Nephron (organoid): ENCODE results near the gene PTPDC1.

Source experiments
- H3K27ac Mint-ChIP-seq, 3 experiments: 2 replicates each; pipeline ENCODE4 v1.8.0; 2020; ENCODE audit warnings: mixed read lengths in 3 of 3, mild to moderate bottlenecking in 2 of 3, moderate library complexity in 1 of 3
- H3K27me3 Mint-ChIP-seq: 2 replicates; pipeline ENCODE4 v1.8.0; 2021; ENCODE audit warnings: low read depth, mild to moderate bottlenecking, moderate library complexity, mixed read lengths
- H3K36me3 Mint-ChIP-seq: 2 replicates; pipeline ENCODE4 v1.8.0; 2020; ENCODE audit warnings: low read depth, mixed read lengths
- H3K4me1 Mint-ChIP-seq: 2 replicates; pipeline ENCODE4 v1.8.0; 2020; ENCODE audit warnings: mixed read lengths
- H3K4me3 Mint-ChIP-seq, 3 experiments: 2 replicates each; pipeline ENCODE4 v1.8.0; 2020; ENCODE audit warnings: mild to moderate bottlenecking in 3 of 3, mixed read lengths in 3 of 3, moderate library complexity in 2 of 3
- H3K9me3 Mint-ChIP-seq: 2 replicates; pipeline ENCODE4 v1.8.0; 2020; ENCODE audit warnings: mixed read lengths
- TF ChIP-seq, protein P1 (sequence below), 3 experiments: fragments of 200-600 bp; sonication (generic); IDR thresholded peaks; one replicate each; pipeline ENCODE4 v1.5.0; 2021; ENCODE audit warnings: antibody characterized with exemption in 3 of 3; ENCODE audit not compliant: unreplicated experiment in 3 of 3

The PTPDC1 gene

DNA sequence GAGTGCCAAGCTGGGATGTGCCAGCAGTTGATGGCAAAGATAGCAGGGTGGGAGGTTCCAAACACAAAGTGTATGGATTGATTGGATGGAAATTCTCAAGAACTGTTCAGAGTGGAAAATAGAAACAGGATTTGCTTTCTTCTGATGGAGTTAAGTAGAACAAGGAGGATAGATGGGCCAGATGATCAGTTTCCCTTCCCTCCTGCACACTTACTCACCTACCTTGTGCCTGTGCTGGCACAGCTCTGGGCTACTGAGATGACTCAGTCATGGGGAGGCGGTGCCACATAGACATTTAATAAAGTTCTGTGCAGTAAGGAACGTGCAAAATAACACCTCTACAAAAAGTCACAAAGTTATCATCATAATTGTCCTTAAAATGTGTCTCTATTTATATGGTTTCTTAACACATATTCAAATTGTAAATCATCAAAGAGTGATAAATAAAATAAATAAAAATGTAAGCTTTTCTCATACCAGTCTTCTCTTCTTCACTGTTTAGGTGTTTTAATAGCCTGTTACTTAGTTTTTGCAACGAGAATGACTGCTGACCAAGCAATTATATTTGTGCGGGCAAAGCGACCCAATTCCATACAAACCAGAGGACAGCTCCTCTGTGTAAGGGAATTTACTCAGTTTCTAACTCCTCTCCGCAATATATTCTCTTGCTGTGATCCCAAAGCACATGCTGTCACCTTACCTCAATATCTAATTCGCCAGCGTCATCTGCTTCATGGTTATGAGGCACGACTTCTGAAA is 12.7 kb downstream of the PTPDC1 start:
- H3K36me3 Mint-ChIP-seq = peaks cover 36% of the 10 kb centered on the region
- no peaks in the 10 kb centered on the region for H3K27me3 Mint-ChIP-seq
- no peaks in the 10 kb centered on the region for H3K9me3 Mint-ChIP-seq
- no peaks in the 10 kb centered on the region for H3K4me1 Mint-ChIP-seq
- H3K27ac Mint-ChIP-seq = no peak overlapping the region
- no peak overlapping the region for H3K4me3 Mint-ChIP-seq
- TF ChIP-seq, protein P1, sequence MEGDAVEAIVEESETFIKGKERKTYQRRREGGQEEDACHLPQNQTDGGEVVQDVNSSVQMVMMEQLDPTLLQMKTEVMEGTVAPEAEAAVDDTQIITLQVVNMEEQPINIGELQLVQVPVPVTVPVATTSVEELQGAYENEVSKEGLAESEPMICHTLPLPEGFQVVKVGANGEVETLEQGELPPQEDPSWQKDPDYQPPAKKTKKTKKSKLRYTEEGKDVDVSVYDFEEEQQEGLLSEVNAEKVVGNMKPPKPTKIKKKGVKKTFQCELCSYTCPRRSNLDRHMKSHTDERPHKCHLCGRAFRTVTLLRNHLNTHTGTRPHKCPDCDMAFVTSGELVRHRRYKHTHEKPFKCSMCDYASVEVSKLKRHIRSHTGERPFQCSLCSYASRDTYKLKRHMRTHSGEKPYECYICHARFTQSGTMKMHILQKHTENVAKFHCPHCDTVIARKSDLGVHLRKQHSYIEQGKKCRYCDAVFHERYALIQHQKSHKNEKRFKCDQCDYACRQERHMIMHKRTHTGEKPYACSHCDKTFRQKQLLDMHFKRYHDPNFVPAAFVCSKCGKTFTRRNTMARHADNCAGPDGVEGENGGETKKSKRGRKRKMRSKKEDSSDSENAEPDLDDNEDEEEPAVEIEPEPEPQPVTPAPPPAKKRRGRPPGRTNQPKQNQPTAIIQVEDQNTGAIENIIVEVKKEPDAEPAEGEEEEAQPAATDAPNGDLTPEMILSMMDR (IDR thresholded peaks at IDR 0.05; ENCODE audit: unreplicated experiment in 3 of 3) = no peak

DNA sequence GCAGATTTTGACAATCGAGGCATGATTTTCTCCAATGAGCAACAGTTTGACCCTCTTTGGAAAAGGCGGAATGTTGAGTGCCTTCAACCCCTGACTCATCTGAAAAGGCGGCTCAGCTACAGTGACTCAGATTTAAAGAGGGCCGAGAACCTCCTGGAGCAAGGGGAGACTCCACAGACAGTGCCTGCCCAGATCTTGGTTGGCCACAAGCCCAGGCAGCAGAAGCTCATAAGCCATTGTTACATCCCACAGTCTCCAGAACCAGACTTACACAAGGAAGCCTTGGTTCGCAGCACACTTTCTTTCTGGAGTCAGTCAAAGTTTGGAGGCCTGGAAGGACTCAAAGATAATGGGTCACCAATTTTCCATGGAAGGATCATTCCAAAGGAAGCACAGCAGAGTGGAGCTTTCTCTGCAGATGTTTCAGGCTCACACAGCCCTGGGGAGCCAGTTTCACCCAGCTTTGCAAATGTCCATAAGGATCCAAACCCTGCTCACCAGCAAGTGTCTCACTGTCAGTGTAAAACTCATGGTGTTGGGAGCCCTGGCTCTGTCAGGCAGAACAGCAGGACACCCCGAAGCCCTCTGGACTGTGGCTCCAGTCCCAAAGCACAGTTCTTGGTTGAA is 13.6 kb downstream of the PTPDC1 start:
- no peaks in the 10 kb centered on the region for H3K27me3 Mint-ChIP-seq
- H3K9me3 Mint-ChIP-seq = no peaks in the 10 kb centered on the region
- H3K27ac Mint-ChIP-seq = no peak overlapping the region
- no peaks in the 10 kb centered on the region for H3K4me1 Mint-ChIP-seq
- H3K36me3 Mint-ChIP-seq = peaks cover 40% of the 10 kb centered on the region
- TF ChIP-seq, protein P1 (IDR thresholded peaks at IDR 0.05; ENCODE audit: unreplicated experiment in 3 of 3) = no peak
- H3K4me3 Mint-ChIP-seq = no peak overlapping the region

DNA sequence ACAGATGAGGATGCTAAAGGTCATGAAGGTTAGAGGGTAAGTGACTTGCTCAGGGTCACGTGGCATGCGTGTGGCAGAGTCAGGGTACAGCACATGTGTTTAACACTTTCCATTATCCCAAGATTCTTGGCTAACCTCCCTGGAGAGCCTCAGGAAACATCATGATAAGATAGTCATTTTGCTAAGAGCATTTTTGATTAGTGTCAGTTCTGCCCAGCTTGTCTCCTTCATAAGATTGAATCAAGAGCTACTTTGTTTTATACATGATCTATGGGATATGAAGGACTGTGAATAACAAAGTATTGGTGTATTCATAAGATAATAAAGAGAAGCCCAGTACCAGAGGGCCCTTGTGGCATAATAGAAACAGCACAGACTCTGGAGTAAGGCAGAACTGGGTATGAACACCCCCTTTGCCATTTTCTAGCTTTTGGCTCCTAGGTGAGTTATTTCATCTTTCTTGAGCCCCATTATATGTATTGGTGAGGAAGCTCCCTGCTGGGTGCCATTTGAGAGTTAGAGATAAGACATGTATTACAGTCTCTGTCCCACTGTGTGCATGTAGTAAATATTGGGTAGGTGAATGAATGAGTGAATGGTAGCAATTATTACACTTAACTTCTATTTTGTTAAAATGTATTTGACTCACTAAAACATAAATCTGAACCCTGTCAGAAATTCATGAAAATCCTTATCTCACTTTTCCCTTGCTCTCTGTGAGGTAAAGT is 16.1 kb downstream of the PTPDC1 start:
- TF ChIP-seq, protein P1 (IDR thresholded peaks at IDR 0.05; ENCODE audit: unreplicated experiment in 3 of 3) = no peak
- no peak overlapping the region for H3K27ac Mint-ChIP-seq
- no peak overlapping the region for H3K4me3 Mint-ChIP-seq
- H3K36me3 Mint-ChIP-seq = peaks cover 45% of the 10 kb centered on the region
- H3K27me3 Mint-ChIP-seq = no peaks in the 10 kb centered on the region
- H3K9me3 Mint-ChIP-seq = no peaks in the 10 kb centered on the region
- H3K4me1 Mint-ChIP-seq = no peaks in the 10 kb centered on the region

DNA sequence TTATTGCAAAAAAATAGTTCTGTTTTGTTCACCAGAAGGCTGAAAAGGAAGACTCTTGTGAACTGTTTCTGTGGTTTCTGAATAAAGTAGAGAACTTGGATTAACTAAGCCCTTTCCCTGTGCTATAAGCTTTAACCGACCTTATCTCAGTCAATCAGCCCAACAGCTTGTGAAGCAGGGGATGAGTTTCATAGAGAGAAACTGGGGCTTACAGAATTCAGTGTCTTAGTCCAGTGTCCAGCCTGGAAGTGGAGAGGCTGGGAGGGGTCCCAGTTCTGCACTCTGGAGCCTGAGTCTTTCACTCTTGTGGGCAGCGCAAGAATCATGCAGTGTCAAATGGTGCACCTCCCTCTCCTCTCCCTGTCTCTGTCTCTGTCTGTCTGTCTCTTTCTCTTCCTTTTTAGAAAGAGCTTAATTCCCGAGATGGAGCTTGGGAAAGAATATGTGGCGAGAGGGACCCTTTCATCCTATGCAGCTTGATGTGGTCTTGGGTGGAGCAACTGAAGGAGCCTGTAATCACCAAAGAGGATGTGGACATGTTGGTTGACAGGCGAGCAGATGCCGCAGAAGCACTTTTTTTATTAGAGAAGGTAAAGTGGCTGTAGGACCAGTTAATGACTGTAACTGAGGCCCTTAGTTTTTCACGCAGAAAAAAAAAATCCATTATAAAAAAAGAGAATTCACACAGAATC is 17.0 kb downstream of the PTPDC1 start:
- Mint-ChIP-seq H3K27ac (no peak overlapping the region), H3K36me3 (peaks cover 40% of the 10 kb centered on the region), H3K4me1 (no peaks in the 10 kb centered on the region), H3K27me3 (no peaks in the 10 kb centered on the region), H3K4me3 (no peak overlapping the region), H3K9me3 (no peaks in the 10 kb centered on the region)
- TF ChIP-seq, protein P1 (IDR thresholded peaks at IDR 0.05; ENCODE audit: unreplicated experiment in 3 of 3) = no peak

DNA sequence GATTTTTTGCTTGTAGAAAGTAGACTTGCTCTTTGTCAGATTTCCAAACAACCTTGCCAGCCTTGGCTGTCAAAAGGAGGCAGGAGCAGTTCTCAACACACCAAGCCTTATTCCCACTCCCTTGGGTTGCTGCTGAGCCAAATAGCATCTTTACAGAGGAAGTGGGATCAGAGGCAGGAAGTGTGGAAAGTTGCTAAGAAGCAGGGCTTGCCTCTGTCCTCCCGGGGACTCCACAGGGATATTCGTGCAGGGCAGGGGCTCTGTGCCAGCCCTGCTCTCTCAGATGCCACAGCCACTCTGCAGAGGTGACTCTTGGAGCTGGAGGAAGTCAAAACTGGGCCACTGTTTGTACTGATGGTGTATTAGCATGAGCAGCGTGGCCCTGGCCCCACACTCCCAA is 24.3 kb downstream of the PTPDC1 start:
- Mint-ChIP-seq H3K9me3 (peaks cover 6% of the 10 kb centered on the region), H3K27ac (no peak overlapping the region), H3K4me3 (no peak overlapping the region), H3K36me3 (peaks cover 22% of the 10 kb centered on the region), H3K27me3 (no peaks in the 10 kb centered on the region), H3K4me1 (peaks cover 6% of the 10 kb centered on the region)
- TF ChIP-seq, protein P1 (IDR thresholded peaks at IDR 0.05; ENCODE audit: unreplicated experiment in 3 of 3) = no peak
